Diencephalon (tissue), 1 donor: ENCODE data around the gene KRT12. TPM values are rescaled to one million over a fixed set of nuclear protein-coding genes. Genes with fewer than 3 reads are reported as not detected.

Experiments
- total RNA-seq: library from RNA; depleted of rRNA; stranded (reverse); fragments of >200 nt; gene quantifications from one replicate; pipeline ENCODE4 v1.2.3, GENCODE V29; 2014

The KRT12 gene
- not detected for total RNA-seq

DNA sequence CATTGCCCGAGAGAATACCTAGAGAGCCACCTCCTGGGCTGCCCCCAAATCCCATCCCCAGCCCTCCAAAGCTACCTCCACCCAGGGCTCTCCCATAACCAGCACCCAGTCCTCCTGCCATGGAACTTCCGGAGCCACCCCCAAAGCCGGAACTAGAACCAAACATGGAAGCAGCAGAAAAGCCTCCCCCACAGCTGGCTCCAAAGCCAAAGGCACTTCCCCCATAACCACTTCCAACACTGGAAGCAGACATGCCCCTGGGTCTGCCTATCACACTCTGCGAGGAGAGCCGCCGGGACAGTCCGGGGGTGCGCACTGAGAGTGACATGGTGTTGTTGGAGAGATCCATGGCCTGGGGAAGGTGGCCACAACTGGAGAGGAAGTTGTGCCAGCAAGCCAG, at the start of gene KRT12:
Gene KRT12, minus strand, starts transcription at position 386 of the 400 bp plus-strand sequence. Its CDS starts 37 bp downstream, at position 349.

DNA sequence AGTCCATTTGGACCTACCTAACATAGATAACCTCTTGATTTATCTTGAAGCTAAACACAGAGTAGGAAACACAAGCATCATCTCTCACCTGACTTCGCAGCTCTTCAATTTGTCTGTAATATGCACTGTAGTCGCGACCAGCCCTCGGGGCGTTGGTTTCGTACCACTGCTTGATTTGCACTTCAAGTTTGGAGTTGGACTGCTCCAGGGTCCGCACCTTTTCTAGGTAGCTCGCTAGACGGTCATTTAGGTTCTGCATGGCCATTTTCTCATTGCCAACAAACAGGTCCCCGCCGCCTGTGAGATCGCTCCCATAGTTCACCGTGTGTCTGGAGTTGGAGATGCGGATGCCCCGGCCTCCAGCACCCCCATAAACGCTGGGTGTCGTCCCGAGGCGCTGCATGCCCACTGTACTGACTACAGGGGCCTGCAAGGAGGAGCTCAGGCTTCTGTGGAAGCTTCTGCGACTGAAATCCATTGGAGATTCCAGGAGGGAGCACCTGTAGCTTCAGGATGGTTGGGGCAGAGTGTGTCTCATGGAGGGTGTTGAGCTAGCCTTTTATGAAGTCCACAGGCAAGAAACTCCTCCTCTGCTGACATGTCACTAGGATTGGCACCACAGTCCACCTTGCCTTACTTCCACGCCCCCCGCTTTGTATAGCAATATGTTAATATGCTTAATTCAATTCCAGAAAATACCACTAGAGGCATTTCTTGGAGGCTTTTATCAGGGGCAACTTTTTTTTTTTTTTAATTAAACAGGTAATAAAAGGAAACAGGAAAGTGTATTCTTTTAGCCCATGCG, 17.9 kb upstream of the KRT12 start, which contains the start of gene KRT20:
Gene KRT20, minus strand, starts transcription at position 535 of the 805 bp plus-strand sequence. Its CDS starts 57 bp downstream, at position 478.

GRCh38 chr17:40822132-40822812, 44.8 kb downstream of the KRT12 start, which contains the start of gene KRT10:
Gene KRT10 (minus strand): TSS chr17:40822614. CDS start chr17:40822585, 29 bp downstream.

Other genes with a start within 250 kb of the KRT12 start
- 95.5 TPM for gene SMARCE1, start 219.4 kb downstream of the KRT12 start, total RNA-seq
- gene KRT222, start 202.0 kb downstream of the KRT12 start, total RNA-seq, result 18.7 TPM
- gene KRT24, start 163.5 kb downstream of the KRT12 start, total RNA-seq, result not detected
- not detected for gene KRT25, start 111.9 kb downstream of the KRT12 start, total RNA-seq
- not detected for gene KRT26, start 95.0 kb downstream of the KRT12 start, total RNA-seq
- not detected for gene KRT27, start 84.7 kb downstream of the KRT12 start, total RNA-seq
- gene KRT28, start 67.3 kb downstream of the KRT12 start, total RNA-seq, result not detected
- gene KRT10, start 44.6 kb downstream of the KRT12 start, total RNA-seq, result 2.8 TPM
- not detected for gene KRT20, start 18.0 kb upstream of the KRT12 start, total RNA-seq
- 0.46 TPM for gene KRT23, start 70.4 kb upstream of the KRT12 start, total RNA-seq
- gene KRT39, start 99.7 kb upstream of the KRT12 start, total RNA-seq, result not detected
- not detected for gene KRT40, start 117.1 kb upstream of the KRT12 start, total RNA-seq
- not detected for gene KRTAP3-3, start 126.9 kb upstream of the KRT12 start, total RNA-seq
- gene KRTAP3-2, start 132.7 kb upstream of the KRT12 start, total RNA-seq, result not detected
- not detected for gene KRTAP3-1, start 141.9 kb upstream of the KRT12 start, total RNA-seq
- gene KRTAP1-5, start 160.0 kb upstream of the KRT12 start, total RNA-seq, result not detected
- not detected for gene KRTAP1-4, start 163.0 kb upstream of the KRT12 start, total RNA-seq
- gene KRTAP1-3, start 167.7 kb upstream of the KRT12 start, total RNA-seq, result not detected
- gene KRTAP1-1, start 174.2 kb upstream of the KRT12 start, total RNA-seq, result not detected
- not detected for gene KRTAP2-1, start 180.1 kb upstream of the KRT12 start, total RNA-seq
- not detected for gene KRTAP2-2, start 188.0 kb upstream of the KRT12 start, total RNA-seq
- not detected for gene KRTAP2-3, start 192.9 kb upstream of the KRT12 start, total RNA-seq
- not detected for gene KRTAP2-4, start 198.7 kb upstream of the KRT12 start, total RNA-seq
- not detected for gene KRTAP4-7, start 216.9 kb upstream of the KRT12 start, total RNA-seq
- not detected for gene KRTAP4-8, start 230.9 kb upstream of the KRT12 start, total RNA-seq
- gene KRTAP4-16, start 235.0 kb upstream of the KRT12 start, total RNA-seq, result not detected
- not detected for gene KRTAP4-9, start 238.2 kb upstream of the KRT12 start, total RNA-seq